ENCODE measurements around the gene TEAD2. TPM values are rescaled to one million over a fixed set of nuclear protein-coding genes. Genes with fewer than 3 reads are reported as not detected.
A peak's percentile ranks its signal among the peaks of the same experiment; 100 is the strongest.

The TEAD2 gene
- 10 to 100 TPM in 6 of 8 experiments, 1 to 10 TPM in 2; 6.0 to 78.1 (median 14.2) TPM for total RNA-seq

- peak within 1 kb of the TSS; percentile 63 to 77 for H3K27ac ChIP-seq
- WGBS, 10 experiments = 0 to 16% (median 7%) methylated on average over 4 to 9 of the region's 52 CpGs; no CpG with 5 or more reads in 6 of the 10 experiments
- ATAC-seq (replicated peaks in 6 of 8) = peak in 7 of 8 experiments; percentile 9 to 30 (median 11)
- in situ Hi-C loops (cut with MboI; ENCODE audit: low pct_unique_long_range_greater_than_20kb in 2 of 9, low sequenced_read_pairs in 9 of 9, unreplicated experiment in 9 of 9) = no loop called here
- peak within 1 kb of the TSS; percentile 26 to 62 (median 49) for H3K4me3 ChIP-seq
- peaks cover 0 to 5% of the 10 kb centered on the region in 2 donors for H3K4me1 ChIP-seq (replicated peaks in 1 of 2)
Observed at GRCh38 chr19:49362048-49362928, at the start of gene TEAD2. TSS of gene TEAD2 (minus strand) at chr19:49362416. CDS start at chr19:49360075, 2,341 bp downstream.

DNA sequence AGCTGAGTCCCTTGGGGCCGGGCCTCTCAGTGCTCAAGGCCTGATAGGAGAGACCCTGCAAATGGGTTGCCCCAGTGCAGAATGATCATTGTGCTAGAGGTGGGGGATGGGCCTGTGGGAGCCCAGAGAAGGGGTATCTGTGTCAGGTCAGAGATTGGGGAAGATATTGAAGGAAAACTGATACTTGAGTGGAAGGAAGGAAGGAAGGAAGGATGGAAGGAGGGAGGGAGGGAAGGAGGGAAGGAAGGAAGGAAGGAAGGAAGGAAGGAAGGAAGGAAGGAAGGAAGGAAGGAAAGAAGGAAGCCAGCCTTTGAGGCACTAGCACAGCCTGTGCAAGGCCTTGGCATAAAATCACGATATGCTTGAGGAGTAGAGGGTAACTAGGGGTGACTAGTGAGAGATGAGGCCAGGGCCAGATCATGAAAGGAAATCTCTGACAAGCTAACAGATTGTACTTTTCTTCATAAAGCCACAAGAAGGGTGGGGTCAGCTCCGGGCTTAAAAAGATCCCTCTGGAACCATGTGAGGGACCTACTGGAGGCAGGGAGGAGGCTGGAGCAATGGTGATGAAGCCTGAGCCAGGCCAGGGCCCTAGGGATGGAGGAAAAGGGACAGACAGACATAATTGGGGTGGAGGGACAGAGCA lies 49.6 kb upstream of the TEAD2 start:
- H3K4me3 ChIP-seq = no peak overlapping the region

DNA sequence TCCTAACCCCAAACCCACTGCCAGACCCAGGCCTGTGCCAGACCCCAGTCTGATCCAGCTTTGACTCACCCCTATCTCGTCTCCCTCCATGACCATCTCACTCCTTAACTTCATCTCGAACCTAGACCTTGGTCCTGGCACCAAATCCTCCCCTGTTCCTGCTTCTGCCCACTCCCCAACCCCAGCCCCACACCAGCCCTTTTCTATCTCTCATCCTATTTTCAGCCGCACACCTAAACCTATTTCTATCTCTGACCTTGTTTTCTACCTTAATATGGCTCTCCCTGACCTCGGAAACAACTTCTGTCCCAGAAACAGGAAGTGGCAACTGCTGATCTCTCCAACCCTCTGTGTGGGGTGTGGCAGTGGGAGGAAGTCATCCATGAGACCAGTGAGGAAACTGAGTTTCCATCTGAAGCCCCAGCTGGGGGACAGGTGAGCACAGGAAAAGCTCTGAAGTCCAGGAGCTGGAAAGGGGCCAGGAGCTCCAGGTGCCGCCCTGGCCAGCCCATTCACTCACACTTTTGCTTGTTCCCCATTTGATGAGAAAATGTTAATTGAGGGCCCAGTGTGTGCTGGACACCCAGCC lies 47.3 kb upstream of the TEAD2 start:
- in situ Hi-C loops (cut with MboI; ENCODE audit: low pct_unique_long_range_greater_than_20kb in 2 of 9, low sequenced_read_pairs in 9 of 9, unreplicated experiment in 9 of 9) = no loop called here
- Histone ChIP-seq H3K27ac (no peak overlapping the region), H3K4me3 (no peak overlapping the region), H3K4me1 (replicated peaks in 1 of 2) (peaks cover 3 to 9% of the 10 kb centered on the region in 2 donors)
- ATAC-seq (replicated peaks in 6 of 8) = no peak
- 0 to 92% (median 83%) methylated on average over 1 to 5 of the region's 5 CpGs; no CpG with 5 or more reads in 4 of the 10 experiments for WGBS, 10 experiments

More for the DNA sequence above, 49.6 kb upstream of the TEAD2 start:
- WGBS, 10 experiments = 100% methylated on average over 1 of the region's 3 CpGs; no CpG with 5 or more reads in 9 of the 10 experiments
- in situ Hi-C loops (cut with MboI; ENCODE audit: low pct_unique_long_range_greater_than_20kb in 2 of 9, low sequenced_read_pairs in 9 of 9, unreplicated experiment in 9 of 9) = no loop called here
- Histone ChIP-seq H3K27ac (no peak overlapping the region), H3K4me1 (replicated peaks in 1 of 2) (peaks cover 11 to 21% of the 10 kb centered on the region in 2 donors)
- ATAC-seq (replicated peaks in 6 of 8) = peak in 1 of 8 experiments; percentile 15

DNA sequence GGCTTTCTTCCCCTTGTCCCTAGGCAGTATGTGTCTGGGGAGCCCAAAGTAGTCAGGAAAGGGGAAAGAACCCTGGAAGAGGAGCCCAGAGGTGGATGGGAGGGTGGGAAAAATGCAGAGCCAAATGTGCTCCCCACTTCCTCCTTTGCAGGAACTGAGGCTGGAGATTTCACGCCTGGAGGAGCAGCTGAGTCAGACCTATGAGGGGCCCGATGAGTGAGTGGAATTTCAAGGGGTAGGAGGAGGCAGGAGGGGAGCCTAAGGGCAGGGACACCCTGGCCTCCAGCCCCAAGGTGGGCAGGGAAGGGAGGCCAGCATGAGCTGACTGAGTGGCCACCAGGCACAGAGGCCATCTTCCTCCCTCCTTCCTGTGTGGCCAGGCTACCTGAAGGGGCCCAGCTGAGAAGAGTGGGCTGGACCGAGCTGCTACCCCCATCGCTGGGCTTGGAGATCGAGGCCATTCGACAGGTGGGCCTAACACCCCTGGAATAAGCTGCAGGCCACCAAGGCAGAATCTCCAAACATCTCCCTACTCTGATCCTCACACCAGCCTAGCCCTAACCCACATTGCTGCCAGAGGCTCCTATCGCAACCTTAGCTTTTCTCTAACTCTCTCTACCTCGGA lies 46.7 kb upstream of the TEAD2 start:
- H3K4me1 ChIP-seq (replicated peaks in 1 of 2) = peaks cover 3 to 9% of the 10 kb centered on the region in 2 donors
- in situ Hi-C loops (cut with MboI; ENCODE audit: low pct_unique_long_range_greater_than_20kb in 2 of 9, low sequenced_read_pairs in 9 of 9, unreplicated experiment in 9 of 9) = no loop called here
- H3K27ac ChIP-seq = no peak overlapping the region
- ATAC-seq (replicated peaks in 6 of 8) = no peak
- H3K4me3 ChIP-seq = no peak overlapping the region
- 50 to 90% (median 73%) methylated on average over 2 to 4 of the region's 8 CpGs; no CpG with 5 or more reads in 5 of the 10 experiments for WGBS, 10 experiments

DNA sequence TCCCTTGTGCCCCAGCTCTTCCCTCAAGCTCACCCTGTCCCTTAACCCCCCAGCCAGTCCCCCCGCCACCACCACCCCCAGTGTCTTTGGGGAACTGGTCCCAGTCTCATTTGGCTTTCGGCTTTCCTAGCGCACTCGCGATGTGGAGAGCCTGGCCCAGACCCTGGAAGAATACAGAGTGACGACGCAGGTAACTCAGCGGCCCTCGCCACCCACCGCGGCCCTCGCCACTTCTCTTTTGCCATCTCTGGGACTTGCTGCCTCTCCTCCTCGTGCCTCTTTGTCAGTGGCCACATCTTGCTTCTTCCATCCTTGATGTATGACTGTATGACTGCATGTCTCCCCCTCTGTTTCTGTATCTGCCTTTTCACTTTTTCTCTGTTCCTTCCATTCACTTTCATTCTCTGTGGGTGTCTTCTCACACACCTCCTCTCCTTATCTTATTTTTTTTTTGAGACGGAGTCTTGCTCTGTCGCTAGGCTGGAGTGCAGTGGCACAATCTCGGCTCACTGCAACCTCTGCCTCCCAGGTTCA lies 45.3 kb upstream of the TEAD2 start:
- Histone ChIP-seq H3K4me1 (replicated peaks in 1 of 2) (peaks cover 0 to 8% of the 10 kb centered on the region in 2 donors), H3K27ac (no peak overlapping the region), H3K4me3 (no peak overlapping the region)
- WGBS, 10 experiments = 40 to 88% (median 78%) methylated on average over 1 to 7 of the region's 16 CpGs; no CpG with 5 or more reads in 1 of the 10 experiments
- in situ Hi-C loops (cut with MboI; ENCODE audit: low pct_unique_long_range_greater_than_20kb in 2 of 9, low sequenced_read_pairs in 9 of 9, unreplicated experiment in 9 of 9) = no loop called here
- no peak for ATAC-seq (replicated peaks in 6 of 8)

GRCh38 chr19:49407079-49407478 lies 44.9 kb upstream of the TEAD2 start:
- ATAC-seq (replicated peaks in 6 of 8) = no peak
- 100% methylated on average over 1 of the region's 7 CpGs; no CpG with 5 or more reads in 9 of the 10 experiments for whole genome bisulfite sequencing, 10 experiments
- peaks cover 0 to 8% of the 10 kb centered on the region in 2 donors for H3K4me1 ChIP-seq (replicated peaks in 1 of 2)
- no peak overlapping the region for H3K4me3 ChIP-seq
- no peak overlapping the region for H3K27ac ChIP-seq
- in situ Hi-C loops (cut with MboI; ENCODE audit: low pct_unique_long_range_greater_than_20kb in 2 of 9, low sequenced_read_pairs in 9 of 9, unreplicated experiment in 9 of 9) = no loop called here

DNA sequence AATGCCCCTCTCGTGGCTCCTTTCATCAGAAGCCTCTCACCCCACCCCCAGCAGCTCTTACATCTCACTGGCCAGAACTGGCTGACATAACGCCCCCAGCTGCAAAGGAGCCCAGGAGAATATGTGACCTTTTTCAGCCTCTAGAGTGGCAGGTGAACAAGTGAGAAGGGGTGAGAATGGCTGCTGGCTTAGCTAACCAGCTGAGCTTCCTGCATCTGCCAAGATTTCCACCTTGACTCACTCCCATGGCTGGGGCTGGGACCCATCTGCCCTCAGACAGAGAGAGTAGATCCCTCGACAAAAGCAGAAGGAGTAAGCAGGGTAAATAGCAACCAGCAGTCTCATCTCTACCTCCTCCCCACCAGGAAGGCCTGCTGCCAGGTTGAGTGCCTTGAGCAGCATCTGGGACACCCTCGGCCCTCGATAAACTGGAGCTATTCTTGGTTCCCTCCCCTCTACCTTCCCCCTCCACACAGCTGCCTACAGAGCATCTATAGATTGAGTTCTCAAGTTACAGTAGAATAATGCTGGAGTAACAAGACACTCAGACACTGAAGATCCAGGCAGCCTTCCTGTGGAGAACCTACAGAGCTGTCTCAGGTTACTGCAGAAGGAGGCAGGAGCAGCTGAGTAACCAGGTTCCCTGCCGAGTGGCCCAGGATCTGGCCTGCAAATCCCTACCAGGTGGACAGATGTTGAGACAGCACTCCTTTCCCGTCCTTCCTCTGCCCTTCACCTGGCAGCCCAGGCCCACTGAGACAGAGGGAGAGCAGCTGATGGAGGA lies 41.4 kb upstream of the TEAD2 start:
- no peak overlapping the region for H3K4me3 ChIP-seq
- peak in 7 of 8 experiments; percentile 7 to 83 (median 24) for ATAC-seq (replicated peaks in 6 of 8)
- H3K27ac ChIP-seq = no peak overlapping the region
- peaks cover 0 to 8% of the 10 kb centered on the region in 2 donors for H3K4me1 ChIP-seq (replicated peaks in 1 of 2)
- in situ Hi-C loops (cut with MboI; ENCODE audit: low pct_unique_long_range_greater_than_20kb in 2 of 9, low sequenced_read_pairs in 9 of 9, unreplicated experiment in 9 of 9) = no loop called here
- WGBS, 10 experiments = 10 to 57% (median 31%) methylated on average over 1 to 4 of the region's 7 CpGs; no CpG with 5 or more reads in 3 of the 10 experiments

- in situ Hi-C loops (cut with MboI; ENCODE audit: low pct_unique_long_range_greater_than_20kb in 2 of 9, low sequenced_read_pairs in 9 of 9, unreplicated experiment in 9 of 9) = no loop called here
- 33 to 100% (median 90%) methylated on average over 1 to 6 of the region's 6 CpGs for WGBS, 10 experiments
Observed at GRCh38 chr19:49400029-49400428, 37.8 kb upstream of the TEAD2 start.

GRCh38 chr19:49398931-49399330 lies 36.7 kb upstream of the TEAD2 start:
- in situ Hi-C loops (cut with MboI; ENCODE audit: low pct_unique_long_range_greater_than_20kb in 2 of 9, low sequenced_read_pairs in 9 of 9, unreplicated experiment in 9 of 9) = loop anchor here in 3 of 9 experiments (10.0 to 25.0 kb wide), 2 partner anchors 46 to 138 kb away; partner anchors contain the start of genes SLC17A7 (in 2 of the 3) and RCN3 (in 1 of the 3)
- Histone ChIP-seq H3K4me1 (replicated peaks in 1 of 2) (peaks cover 5 to 12% of the 10 kb centered on the region in 2 donors), H3K4me3 (no peak overlapping the region), H3K27ac (no peak overlapping the region)
- no peak for ATAC-seq (replicated peaks in 6 of 8)
- 18 to 100% (median 63%) methylated on average over 1 to 5 of the region's 6 CpGs; no CpG with 5 or more reads in 2 of the 10 experiments for WGBS, 10 experiments

More at GRCh38 chr19:49400029-49400428, 37.8 kb upstream of the TEAD2 start:
- Histone ChIP-seq H3K4me1 (replicated peaks in 1 of 2) (peaks cover 0 to 8% of the 10 kb centered on the region in 2 donors), H3K4me3 (no peak overlapping the region), H3K27ac (no peak overlapping the region)
- peak in 3 of 8 experiments; percentile 17 to 53 (median 29) for ATAC-seq (replicated peaks in 6 of 8)

DNA sequence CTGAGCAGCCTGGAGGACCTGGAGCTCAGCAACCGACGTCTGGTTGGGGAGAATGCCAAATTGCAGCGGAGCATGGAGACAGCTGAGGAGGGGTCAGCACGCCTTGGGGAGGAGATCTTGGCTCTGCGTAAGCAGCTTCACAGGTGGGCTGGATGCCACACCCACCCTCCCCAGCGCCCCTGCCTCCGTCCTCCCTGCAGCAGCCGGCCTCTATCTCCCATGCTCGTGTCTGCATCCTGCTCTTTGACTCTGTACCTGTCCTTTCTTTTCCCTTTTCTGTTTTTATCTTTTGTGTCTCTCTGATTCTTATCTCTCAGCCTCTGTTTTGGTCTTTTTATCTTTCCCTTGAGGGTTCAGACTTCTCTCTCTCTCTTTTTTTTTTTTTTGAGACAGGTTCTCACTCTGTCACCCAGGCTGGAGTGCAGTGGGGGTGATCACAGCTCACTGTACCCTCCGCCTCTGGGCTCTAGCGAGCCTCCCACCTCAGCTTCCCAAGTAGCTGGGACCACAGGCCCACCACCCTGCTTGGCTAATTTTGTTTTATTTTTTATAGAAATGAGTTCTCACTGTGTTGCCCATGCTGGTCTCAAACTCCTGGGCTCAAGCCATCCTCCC lies 35.9 kb upstream of the TEAD2 start:
- no peak for ATAC-seq (replicated peaks in 6 of 8)
- no peak overlapping the region for H3K4me3 ChIP-seq
- 64 to 93% (median 90%) methylated on average over 2 to 3 of the region's 11 CpGs; no CpG with 5 or more reads in 5 of the 10 experiments for WGBS, 10 experiments
- in situ Hi-C loops (cut with MboI; ENCODE audit: low pct_unique_long_range_greater_than_20kb in 2 of 9, low sequenced_read_pairs in 9 of 9, unreplicated experiment in 9 of 9) = loop anchor here in 3 of 9 experiments (10.0 to 25.0 kb wide), 2 partner anchors 47 to 139 kb away; partner anchors contain the start of genes SLC17A7 (in 2 of the 3) and RCN3 (in 1 of the 3)
- no peak overlapping the region for H3K27ac ChIP-seq
- peaks cover 6 to 8% of the 10 kb centered on the region in 2 donors for H3K4me1 ChIP-seq (replicated peaks in 1 of 2)

Data from motor neuron (in vitro differentiated cells).